Stimulated activated CD4-positive, alpha-beta T cell treated with anti-CD3 and anti-CD28 coated beads, Interleukin-12 subunit alpha, Interleukin-12 subunit beta, amount 100 ng/mL, for 24 hours (primary cell): ENCODE data around the gene CARMIL1.

ENCODE experiments used
- DNase-seq, 2 experiments: peaks; one replicate each; pipeline ENCODE4 v3.0.0-alpha.2; 2020; ENCODE audit warnings: low read depth in 2 of 2

Gene CARMIL1

GRCh38 chr6:25652007-25652515 lies 372.9 kb downstream of the CARMIL1 start, which contains the start of gene SCGN:
Gene SCGN (plus strand): TSS chr6:25652215. CDS start chr6:25652404, 189 bp downstream.
- peak; percentile 11 to 32 for DNase-seq

- no peak for DNase-seq
These were observed 376.5 kb downstream of the CARMIL1 start for GRCh38 chr6:25655723-25656122.

- DNase-seq, result no peak
These were observed 380.6 kb downstream of the CARMIL1 start for GRCh38 chr6:25659633-25660368.

GRCh38 chr6:25660512-25660911 lies 381.3 kb downstream of the CARMIL1 start:
- DNase-seq, result peak in 1 of 2 experiments; percentile 3

GRCh38 chr6:25661129-25661779 lies 382.1 kb downstream of the CARMIL1 start:
- DNase-seq, result no peak

- no peak for DNase-seq
These were observed 386.3 kb downstream of the CARMIL1 start for GRCh38 chr6:25665455-25665854.

GRCh38 chr6:25669413-25669812 lies 390.2 kb downstream of the CARMIL1 start:
- no peak for DNase-seq
